ENCODE results near the gene MYO5B. TPM values are rescaled to one million over a fixed set of nuclear protein-coding genes. Genes with fewer than 3 reads are reported as not detected.

MYO5B gene
- polyA plus RNA-seq, 1 experiment = 0.18 TPM

GRCh38 chr18:49976001-49976400, 218.9 kb downstream of the MYO5B start:
- DNase-seq (ENCODE audit: low read depth) = no peak
- no peaks in the 10 kb centered on the region for H3K27me3 ChIP-seq (ENCODE audit: control insufficient read depth, insufficient read depth, low read length)
- no peak overlapping the region for H3K4me3 ChIP-seq (ENCODE audit: low read depth, low read length)
- TF ChIP-seq, protein P1, sequence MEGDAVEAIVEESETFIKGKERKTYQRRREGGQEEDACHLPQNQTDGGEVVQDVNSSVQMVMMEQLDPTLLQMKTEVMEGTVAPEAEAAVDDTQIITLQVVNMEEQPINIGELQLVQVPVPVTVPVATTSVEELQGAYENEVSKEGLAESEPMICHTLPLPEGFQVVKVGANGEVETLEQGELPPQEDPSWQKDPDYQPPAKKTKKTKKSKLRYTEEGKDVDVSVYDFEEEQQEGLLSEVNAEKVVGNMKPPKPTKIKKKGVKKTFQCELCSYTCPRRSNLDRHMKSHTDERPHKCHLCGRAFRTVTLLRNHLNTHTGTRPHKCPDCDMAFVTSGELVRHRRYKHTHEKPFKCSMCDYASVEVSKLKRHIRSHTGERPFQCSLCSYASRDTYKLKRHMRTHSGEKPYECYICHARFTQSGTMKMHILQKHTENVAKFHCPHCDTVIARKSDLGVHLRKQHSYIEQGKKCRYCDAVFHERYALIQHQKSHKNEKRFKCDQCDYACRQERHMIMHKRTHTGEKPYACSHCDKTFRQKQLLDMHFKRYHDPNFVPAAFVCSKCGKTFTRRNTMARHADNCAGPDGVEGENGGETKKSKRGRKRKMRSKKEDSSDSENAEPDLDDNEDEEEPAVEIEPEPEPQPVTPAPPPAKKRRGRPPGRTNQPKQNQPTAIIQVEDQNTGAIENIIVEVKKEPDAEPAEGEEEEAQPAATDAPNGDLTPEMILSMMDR (IDR thresholded peaks at IDR 0.05; ENCODE audit: insufficient read depth, low read depth, low read length) = no peak
- ChIA-PET CTCF (interaction anchor here (0.7 to 1.3 kb wide), 3 partner anchors 13 to 381 kb away, joined by 3 read pairs; no protein-coding TSS in a partner anchor), POLR2A (no interaction called here)
- no peaks in the 10 kb centered on the region for H3K36me3 ChIP-seq (ENCODE audit: control insufficient read depth, insufficient read depth, low read length)

DNA sequence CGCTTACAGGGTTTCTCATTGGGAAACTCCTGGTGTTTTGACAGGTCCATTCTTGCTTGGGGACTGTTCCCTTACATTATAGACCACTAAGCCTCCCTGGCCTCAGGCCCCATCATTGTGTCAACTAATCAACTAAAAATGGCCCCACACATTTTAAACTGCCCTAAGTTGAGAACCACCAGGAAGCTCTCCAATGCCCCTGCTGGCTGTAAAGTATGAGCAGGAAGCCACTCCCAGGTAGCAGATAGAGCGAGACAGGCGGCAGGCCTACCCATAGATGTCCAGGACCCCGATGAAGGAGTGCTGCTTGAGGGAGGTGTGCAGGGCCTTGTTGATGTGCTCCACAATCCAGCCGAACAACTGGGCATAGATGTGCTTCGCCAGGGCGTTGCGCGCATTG, 220.9 kb downstream of the MYO5B start:
- no peaks in the 10 kb centered on the region for H3K27me3 ChIP-seq (ENCODE audit: control insufficient read depth, insufficient read depth, low read length)
- no peak overlapping the region for H3K4me3 ChIP-seq (ENCODE audit: low read depth, low read length)
- POLR2A ChIA-PET = no interaction called here
- H3K36me3 ChIP-seq (ENCODE audit: control insufficient read depth, insufficient read depth, low read length) = no peaks in the 10 kb centered on the region
- no peak for DNase-seq (ENCODE audit: low read depth)
- CTCF ChIA-PET = no interaction called here
- TF ChIP-seq, protein P1 (IDR thresholded peaks at IDR 0.05; ENCODE audit: insufficient read depth, low read depth, low read length) = no peak

- POLR2A ChIA-PET = no interaction called here
- TF ChIP-seq, protein P1 (IDR thresholded peaks at IDR 0.05; ENCODE audit: insufficient read depth, low read depth, low read length) = no peak
- CTCF ChIA-PET = no interaction called here
These were observed 221.4 kb downstream of the MYO5B start for GRCh38 chr18:49973592-49973991.

DNA sequence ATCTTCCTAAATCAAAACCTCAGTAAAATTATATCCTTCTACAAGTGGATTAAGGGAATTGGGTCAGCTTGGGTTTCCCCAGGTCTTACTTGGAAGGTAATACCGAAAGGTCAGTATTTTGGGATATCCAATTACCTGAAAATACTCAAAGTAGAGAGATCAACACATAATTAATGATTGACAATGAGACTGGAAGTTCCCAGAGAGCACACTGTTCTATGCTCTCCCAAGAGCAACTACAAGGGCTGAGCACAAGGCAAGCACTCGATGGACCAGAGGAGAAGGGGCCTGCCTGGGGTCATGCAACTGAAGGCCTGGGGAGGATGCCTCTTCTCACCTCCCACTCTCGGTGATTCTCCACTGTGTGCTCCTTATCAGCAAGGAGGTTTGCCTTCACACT, 222.4 kb downstream of the MYO5B start:
- CTCF ChIA-PET = no interaction called here
- H3K27me3 ChIP-seq (ENCODE audit: control insufficient read depth, insufficient read depth, low read length) = no peaks in the 10 kb centered on the region

More at GRCh38 chr18:49973592-49973991, 221.4 kb downstream of the MYO5B start:
- no peaks in the 10 kb centered on the region for H3K36me3 ChIP-seq (ENCODE audit: control insufficient read depth, insufficient read depth, low read length)
- H3K4me3 ChIP-seq (ENCODE audit: low read depth, low read length) = no peak overlapping the region
- H3K27me3 ChIP-seq (ENCODE audit: control insufficient read depth, insufficient read depth, low read length) = no peaks in the 10 kb centered on the region
- no peak for DNase-seq (ENCODE audit: low read depth)

DNA sequence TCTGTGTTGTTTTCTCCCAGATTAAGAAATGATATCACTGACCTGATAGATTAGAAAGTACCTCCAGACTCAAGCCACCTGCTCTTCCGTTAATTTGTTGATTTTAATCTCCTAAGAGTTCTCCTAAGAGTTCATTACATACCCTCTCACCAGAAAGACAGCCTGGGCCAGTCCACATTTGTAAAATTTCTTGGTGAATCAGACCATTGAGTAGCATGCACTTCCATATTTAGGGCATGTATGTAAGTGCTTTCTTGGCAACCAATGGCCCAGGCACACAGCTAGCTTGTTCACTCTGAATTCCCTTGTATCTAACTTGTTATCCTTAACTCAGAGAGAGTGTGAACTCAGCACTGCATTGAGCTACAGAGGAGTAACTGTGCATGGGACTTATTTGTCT, 223.5 kb downstream of the MYO5B start:
- ChIA-PET CTCF (no interaction called here), POLR2A (no interaction called here)
- TF ChIP-seq, protein P1 (IDR thresholded peaks at IDR 0.05; ENCODE audit: insufficient read depth, low read depth, low read length) = no peak
- Histone ChIP-seq H3K27me3 (ENCODE audit: control insufficient read depth, insufficient read depth, low read length) (no peaks in the 10 kb centered on the region), H3K4me3 (ENCODE audit: low read depth, low read length) (no peak overlapping the region), H3K36me3 (ENCODE audit: control insufficient read depth, insufficient read depth, low read length) (no peaks in the 10 kb centered on the region)
- no peak for DNase-seq (ENCODE audit: low read depth)

More for the DNA sequence above, 222.4 kb downstream of the MYO5B start:
- POLR2A ChIA-PET = no interaction called here
- no peak for DNase-seq (ENCODE audit: low read depth)
- Histone ChIP-seq H3K4me3 (ENCODE audit: low read depth, low read length) (no peak overlapping the region), H3K36me3 (ENCODE audit: control insufficient read depth, insufficient read depth, low read length) (no peaks in the 10 kb centered on the region)
- TF ChIP-seq, protein P1 (IDR thresholded peaks at IDR 0.05; ENCODE audit: insufficient read depth, low read depth, low read length) = no peak
